Hepatocyte (in vitro differentiated cells): ENCODE results near the gene C8A.

Source experiments
- CTCF ChIP-seq: fragments of 200-600 bp; sonication (generic); IDR thresholded peaks from 2 replicates; pipeline ENCODE4 v1.5.1; 2016; ENCODE audit warnings: antibody characterized with exemption, mild to moderate bottlenecking; ENCODE audit not compliant: poor library complexity
- EZH2 ChIP-seq: fragments of 200-600 bp; sonication (generic); IDR thresholded peaks from 2 replicates; pipeline ENCODE4 v1.6.1; 2016; ENCODE audit warnings: antibody characterized with exemption, mild to moderate bottlenecking, borderline replicate concordance
- EZH2phosphoT487 ChIP-seq: fragments of 200-600 bp; sonication (generic); IDR thresholded peaks from one replicate; pipeline ENCODE4 v1.6.1; 2018; ENCODE audit warnings: antibody characterized with exemption, mild to moderate bottlenecking, low read depth, moderate library complexity; ENCODE audit not compliant: unreplicated experiment, severe bottlenecking

DNA sequence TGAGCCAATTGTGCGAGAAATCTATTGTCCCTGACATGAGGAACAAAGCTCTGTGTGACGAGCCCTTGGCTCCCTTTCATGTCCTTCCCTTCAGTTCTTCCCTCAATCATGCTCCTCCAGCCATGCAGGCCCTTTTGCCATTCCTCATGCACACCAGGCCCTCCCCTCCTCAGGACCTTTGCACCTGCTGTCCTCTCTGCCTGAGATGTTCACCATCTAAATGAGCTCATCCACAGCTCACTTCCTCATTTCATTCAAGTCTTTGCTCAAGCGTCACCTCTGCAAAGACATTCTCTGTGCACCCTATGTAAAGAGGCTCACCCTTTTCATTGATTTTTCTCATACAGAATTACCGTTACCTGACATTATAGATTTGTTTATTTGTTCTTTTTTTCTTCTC is 67.5 kb downstream of the C8A start:
- TF ChIP-seq EZH2phosphoT487, result no peak
- no peak for TF ChIP-seq CTCF
- TF ChIP-seq EZH2, result no peak
